Pons (tissue), 1 donor: Measurements from ENCODE around the gene HERPUD1.

Experiments
- DNase-seq: peaks from one replicate; pipeline ENCODE4 v3.0.0-alpha.2; 2016; ENCODE audit warnings: low spot score

HERPUD1 gene

DNA sequence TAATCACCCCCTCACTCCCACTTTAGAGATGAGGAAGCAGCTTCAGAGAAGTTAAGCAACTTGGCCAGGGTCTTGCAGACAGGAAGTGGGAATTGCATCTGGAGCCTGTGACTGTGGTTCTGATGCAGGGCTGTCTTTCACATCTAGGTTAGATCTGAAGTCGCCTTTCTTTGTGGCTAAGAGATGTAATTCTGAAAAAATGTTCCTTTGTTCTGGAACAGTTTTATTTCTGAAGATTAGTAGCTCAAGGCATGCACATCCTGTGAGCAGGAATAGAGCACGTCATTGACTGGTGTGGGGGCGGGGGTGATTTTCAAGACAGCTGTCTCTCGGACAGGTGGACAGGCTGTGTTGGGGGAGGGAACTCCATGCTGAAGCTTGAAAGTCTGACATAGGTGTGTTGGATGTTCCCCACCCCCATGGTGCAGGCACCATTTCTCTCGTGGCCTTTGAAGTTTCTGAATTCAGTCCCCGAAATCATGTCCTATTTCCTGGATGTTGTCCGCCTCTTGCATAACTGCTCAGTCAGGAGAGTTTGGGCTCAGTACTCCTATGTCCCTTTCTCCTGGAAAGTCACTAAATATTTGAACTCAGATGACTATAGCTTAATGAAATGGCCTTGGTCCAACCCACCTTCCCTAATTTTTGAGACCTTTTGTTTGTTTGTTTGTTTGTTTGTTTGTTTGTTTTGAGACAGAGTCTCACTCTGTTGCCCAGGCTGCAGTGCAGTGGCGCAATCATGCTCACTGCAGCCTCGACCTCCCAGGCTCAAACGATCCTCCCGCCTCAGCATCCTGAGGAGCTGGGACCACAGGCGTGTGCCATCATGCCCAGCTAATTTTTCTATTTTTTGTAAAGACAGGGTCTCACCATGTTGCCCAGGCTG, 21.0 kb upstream of the HERPUD1 start:
- peak; percentile 78 for DNase-seq

DNA sequence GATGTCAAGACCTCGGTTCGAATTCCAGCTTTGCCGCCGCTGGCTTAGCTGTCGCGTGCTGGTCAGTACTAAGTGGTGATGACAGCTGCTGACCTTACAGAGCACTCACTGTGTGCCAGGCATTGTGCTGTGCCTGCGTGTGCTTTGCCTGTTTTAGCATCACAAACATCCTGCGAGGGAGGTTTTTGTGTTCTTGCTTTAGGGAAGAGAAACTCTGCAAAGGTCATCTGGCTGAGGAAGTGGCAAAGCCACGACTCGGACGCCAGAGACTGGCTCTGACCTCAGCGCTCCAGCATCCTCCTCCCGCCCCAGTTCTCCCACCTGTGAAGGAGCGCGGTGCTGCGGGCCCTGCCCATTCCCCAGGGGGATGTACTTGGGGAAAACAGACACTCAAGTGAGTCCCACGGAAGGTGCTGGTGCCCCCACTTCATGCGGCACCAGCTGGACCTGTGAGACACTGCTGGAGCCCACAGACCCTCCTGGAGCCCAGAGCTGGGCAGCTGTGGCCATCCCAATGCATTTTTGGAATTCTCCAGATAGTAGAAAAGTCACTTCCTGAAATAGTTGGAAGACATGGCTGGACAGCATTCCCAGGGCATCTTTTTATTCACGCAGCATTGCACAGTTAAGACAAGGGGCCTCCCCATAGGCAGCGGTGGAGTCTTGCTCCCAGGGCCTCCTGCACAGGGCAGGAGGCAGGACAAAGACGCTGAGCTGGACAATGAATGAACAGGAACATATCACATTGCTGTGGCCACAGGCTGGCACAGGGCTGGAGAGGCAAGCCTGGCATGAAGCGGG, 20.0 kb upstream of the HERPUD1 start:
- peak; percentile 79 for DNase-seq

DNA sequence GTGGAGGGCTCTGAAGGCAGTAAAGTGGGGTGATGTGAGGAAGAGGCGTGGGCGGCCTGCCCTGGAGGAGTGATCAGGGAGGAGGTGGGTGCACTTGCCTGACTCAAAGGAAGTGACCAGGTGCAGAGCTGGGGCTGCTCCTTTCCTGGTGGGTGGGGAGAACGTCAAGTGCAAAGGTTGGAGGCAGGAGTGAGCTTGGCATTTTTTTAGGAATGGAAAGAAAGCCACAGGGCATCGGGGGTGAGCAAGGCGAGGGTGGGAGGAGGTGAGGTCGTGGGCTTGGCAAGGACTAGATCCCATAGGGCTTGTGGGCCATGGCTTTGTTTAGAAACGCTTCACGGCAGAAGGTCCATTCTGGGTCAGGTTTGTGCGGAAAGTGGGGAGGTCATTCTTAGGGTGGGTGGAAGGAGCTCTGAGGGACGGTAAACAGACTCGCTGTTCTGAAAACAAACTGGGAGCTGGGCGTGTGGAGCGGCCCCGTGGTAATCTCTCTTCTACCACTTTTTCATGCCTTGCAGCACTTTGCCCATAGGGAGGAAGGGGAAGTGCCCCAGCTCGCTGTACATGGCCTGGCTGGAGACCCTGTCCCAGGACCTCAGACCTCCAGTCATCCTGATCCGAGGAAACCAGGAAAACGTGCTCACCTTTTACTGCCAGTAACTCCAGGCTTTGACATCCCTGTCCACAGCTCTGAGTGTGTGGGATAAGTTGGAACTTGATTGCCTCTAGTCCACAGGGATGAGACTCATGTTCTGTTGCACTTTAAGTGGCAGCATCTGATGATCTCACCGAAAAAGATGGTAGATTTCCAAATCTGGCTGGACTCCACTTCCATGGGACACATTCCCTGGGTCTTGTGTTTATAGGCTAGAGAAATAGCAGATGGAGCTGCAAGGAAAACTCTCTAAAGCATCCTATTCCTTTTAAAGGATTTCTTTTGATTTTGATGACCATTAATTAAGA, 18.9 kb upstream of the HERPUD1 start:
- DNase-seq, result no peak

DNA sequence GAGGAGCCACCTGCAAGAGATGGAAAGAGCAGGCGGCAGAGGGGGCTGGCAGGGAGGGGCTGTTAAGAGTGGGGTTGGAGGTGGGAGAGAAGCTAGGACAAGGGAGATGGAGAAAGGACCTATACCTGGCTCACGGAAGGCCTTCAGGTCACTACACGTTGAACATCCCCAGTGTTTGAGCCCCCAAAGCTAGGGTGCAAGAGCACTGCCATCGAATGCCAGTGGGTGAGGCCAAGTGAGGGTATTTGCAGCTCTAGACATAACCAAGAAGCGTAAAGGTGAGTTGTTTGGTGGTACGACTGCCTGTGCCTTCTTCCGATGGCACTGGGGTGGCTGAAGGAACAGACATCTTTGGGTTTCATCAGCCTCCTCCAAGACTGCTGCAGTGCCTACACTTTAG, 17.0 kb upstream of the HERPUD1 start:
- DNase-seq, result no peak

DNA sequence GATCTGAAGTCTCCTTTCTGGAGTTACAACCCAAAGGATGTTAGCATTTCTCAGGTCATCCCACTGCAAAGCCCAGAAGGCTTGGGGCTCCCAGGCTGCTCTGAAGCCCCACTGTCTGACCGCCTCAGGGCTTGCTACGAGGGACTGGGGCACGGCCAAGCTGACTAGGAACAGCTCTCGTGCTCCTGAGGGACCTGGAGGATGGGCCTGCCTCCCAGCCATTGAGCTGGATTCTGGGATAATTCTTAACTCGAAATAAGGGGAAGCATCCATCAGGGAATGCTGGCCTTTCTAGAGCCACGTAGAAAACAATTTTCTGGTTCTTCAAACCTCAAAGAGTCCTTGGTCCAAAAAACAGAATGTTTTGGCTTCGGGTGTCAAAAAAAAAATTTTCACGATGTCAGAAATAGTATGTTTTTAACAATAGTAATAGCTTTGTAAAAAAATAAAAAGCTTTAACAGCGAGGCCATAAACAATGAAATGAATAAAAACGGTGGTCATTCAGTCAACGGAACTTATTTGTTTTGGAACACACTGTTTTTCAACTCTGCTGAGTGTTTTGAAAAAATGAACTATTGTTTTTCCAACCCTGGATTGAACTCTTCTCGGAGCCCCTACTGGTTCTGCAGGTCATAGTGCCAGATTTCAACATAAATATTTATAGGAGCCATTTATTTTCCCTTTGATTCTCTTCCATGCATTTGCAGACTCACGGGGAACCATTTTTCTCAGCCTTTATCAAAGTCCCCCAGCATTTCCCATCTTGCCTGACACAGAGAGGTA, 16.4 kb upstream of the HERPUD1 start:
- no peak for DNase-seq

DNA sequence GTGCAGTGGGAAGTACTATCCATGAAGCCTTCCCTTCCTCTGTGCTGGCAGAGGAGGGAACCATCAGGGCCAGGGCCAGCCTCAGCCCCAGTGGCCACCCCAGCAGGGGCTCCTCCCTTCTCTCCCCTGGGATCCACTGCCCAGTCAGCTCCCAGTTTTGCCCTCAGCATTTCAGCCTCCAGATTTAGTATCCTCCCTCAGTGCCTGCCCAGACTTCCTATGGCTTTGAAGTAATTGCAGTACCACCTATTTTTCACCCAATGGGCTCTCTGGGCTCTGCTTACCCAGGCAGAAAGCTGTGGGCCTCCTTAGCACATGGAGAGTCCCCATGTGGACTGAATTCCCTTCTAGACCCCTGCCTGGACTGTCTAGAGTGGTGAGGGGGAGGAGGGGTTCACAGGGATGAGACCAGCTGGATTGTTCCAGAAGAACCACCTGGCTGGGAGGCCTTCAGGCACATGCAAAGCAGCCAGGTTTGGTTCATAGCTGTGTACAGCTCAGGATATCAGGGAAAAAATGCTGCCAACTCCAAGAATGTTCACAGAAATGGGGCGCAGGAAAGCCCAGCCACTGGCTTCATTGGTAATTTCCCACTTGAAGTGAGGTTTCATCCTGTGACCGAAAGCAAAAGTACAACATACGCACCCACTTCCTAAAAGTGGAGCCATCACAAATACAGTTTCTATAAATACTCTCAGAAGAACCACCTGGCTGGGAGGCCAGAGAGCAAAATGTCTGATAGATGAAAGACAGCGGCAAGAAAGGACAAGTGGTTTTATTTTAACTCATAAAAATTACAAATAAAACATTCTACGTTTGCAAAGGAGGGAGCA, 15.2 kb upstream of the HERPUD1 start:
- DNase-seq, result peak; percentile 64

DNA sequence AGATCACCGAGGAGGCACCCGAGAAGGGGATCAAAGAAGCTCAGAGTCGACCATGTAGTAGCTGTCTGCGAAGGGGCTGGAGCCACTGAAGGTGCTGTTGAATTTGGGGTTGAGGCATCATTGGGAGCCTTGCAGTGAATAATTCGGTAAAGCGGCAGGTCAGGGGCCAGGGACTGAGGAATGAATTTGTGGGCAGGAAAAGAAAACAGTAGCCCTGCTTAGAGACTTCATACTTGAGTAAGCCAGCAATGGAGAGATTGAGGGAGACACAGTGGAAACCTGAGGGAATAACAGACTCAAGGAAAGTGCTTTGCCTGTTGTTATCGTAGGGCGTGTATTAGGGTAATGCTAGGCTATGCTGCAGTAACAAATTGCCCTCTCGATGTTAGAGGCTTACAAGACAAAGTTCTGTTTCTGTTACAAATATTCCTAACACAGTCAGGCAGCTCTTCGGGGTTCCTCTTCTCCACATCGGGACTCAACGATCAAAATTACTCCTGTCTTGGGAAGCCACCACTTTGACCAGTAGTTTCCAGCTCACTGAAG, 13.4 kb upstream of the HERPUD1 start:
- DNase-seq, result no peak

DNA sequence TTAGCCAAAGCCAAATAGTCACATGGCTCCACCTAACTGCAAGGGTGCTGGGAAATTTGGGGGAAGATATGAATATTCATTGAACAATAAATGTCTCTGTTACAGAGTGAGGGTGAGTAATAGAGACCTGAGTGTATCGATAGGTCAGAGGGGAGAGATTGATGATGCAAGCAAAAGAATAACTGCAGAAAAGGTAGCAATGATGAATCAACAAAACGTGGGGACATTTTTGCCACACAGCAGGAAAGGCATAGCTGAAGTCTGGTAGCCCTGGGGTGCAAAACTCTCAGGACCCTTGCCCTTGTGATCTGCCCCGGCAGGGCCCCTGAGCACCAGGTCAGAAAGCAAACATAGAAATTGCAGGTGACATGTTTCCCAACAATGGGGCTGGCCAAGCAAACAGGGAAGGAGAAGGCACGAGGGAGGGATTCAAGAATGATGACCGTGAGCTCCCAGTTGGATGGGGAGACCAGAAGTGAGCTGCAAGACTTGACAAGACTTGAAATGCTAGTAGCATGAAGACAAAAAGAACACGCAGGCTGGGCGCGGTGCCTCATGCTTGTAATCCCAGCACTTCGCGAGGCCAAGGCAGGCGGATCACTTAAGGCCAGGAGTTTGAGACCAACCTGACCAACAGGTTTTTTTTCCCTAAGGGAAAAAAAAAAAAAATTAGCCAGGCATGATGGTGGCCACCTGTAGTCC, 12.7 kb upstream of the HERPUD1 start:
- no peak for DNase-seq

DNA sequence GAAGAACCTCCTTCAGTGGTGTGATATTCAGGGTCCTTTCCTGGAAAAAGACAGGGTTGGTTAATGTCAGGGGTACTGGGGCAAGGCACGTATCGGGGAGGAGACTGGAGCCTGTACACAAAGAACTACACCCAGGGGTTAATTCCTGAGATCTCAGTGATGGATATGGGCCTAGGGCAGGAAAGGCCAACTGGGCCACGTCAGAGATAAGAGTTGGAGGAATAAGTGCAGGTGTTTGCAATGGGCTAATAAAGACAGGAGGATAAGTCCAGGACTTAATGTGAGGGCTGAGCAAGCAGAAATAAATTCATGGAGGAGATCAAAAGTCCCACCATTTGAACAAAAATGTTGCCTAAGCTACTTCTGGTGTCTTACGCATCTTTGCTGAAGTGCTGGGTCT, 10.4 kb upstream of the HERPUD1 start:
- DNase-seq, result no peak

DNA sequence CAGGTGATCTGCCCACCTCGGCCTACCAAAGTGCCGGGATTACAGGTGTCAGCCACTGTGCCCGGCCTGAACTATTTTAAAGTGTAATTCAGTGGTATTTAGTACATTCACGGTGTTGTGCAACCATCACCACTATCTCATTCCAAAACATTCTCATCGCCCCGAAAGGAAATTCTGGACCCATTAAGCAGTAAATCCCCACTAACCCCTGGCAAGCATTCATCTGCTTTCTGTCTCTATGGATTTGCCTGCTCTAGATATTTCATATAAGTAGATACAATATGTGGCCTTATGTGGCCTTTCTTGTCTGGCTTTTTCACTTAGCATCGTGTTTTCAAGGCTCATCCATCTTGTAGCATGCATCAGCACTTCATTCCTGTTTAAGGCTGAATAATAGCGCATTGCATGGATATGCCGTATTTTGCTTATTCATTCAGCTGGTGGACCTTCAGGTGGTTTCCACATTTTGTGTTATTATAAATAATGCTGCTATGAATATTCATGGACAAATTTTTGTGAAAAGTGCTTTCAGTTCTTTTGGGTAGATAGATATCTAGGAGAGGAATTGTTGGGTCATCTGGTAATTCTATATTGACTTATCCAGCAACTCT, 8.4 kb upstream of the HERPUD1 start:
- DNase-seq, result no peak

DNA sequence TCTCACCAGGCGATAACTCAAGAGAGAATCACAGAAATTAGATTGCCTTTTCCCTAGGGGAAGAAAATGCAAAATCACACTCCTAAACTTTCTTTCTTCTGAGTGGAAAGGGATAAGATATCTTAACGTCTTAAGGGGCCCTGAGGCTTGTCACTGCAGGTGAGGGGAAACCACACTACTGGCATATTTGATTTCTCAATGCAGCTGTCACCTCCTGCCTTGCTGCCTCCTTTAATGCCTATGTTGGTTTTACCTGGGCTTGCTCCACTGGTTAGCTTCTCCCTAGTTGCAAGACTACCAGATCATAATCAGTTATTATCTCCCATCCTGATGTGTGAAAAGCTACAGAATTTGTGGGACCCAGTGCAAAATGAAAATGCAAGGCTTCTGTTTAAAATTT, 4.5 kb upstream of the HERPUD1 start:
- DNase-seq, result no peak

DNA sequence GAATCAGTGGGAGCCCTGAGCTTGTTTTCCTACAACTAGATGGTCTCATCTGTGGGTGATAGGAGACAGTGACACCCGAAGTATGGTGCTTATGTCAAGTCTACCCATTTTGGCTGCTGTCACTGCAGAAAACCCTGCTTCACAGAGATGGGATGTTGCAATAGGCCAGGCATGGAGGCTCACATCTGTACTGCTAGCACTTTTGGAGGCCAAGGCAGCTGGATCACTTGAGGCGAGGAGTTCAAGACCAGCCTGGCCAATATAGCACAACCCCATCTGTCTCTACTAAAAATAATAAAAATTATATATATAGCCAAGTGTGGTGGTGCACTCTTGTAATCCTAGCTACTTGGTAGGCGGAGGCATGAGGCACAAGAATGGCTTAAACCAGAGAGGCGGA, 2.3 kb upstream of the HERPUD1 start:
- DNase-seq, result no peak

DNA sequence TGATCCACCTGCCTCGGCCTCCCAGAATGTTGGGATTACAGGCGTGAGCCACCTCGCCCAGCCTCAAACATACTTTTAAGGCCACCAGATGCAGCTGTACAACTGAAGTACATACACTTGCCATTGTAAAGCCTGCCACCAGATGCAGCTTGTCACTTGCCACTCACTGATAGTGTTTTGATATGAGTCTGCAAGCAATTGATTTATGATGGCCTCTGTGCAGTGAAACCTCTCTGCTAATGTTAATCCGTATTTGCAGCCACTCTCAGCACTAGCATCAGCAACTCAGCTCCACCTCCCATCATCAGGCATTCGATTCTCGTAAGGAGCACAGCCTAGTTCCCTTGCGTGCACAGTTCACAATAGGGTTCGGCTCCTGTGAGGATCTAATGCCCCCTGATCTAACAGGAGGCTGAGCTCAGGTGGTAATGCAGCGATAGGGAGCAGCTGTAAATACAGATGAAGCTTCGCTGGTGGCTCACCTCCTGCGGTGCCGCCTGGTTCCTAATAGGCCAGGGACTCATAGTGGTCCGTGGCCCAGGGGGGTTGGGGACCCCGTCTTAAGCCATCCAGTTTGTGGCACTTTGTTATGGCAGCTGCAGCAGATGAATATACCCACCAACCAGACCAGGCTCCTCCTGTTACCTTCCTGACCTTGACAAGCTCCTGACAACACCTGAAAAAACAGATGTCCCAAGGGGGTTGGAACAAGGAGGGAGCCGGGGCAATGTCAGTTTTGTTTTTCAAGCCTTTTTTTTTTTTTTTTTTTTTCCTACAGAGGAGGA, 1.3 kb upstream of the HERPUD1 start:
- no peak for DNase-seq

DNA sequence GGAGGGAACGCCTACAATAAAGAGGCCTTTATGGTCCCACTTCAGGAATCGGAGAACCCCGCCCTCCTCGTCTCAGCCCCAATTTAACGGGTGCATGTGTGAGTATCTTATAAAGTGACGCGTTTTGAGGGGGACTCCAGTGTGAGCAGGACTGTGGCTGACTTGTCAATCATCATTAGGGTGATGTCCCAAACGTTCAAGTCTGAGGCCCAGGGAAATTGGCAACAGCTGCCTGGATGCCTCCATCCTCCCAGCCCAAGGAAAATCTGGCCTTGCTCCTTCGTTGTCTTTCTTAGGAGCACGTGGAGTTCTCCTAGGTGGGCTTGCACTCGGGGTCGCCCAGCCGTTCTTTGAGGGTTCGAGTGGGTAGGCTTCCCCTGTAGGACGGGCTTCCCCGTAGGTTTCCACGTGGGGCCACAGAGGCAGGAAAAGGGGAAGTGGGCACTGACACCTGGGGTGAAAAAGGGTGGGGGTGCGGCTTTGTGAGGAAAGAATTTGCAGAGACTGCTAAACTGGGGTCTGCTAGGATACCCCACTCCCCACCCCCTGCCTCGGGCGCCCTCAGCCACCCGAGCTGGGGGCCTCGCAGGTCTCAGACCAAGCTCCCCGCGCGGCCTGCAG, 561 bp upstream of the HERPUD1 start:
- DNase-seq, result no peak

DNA sequence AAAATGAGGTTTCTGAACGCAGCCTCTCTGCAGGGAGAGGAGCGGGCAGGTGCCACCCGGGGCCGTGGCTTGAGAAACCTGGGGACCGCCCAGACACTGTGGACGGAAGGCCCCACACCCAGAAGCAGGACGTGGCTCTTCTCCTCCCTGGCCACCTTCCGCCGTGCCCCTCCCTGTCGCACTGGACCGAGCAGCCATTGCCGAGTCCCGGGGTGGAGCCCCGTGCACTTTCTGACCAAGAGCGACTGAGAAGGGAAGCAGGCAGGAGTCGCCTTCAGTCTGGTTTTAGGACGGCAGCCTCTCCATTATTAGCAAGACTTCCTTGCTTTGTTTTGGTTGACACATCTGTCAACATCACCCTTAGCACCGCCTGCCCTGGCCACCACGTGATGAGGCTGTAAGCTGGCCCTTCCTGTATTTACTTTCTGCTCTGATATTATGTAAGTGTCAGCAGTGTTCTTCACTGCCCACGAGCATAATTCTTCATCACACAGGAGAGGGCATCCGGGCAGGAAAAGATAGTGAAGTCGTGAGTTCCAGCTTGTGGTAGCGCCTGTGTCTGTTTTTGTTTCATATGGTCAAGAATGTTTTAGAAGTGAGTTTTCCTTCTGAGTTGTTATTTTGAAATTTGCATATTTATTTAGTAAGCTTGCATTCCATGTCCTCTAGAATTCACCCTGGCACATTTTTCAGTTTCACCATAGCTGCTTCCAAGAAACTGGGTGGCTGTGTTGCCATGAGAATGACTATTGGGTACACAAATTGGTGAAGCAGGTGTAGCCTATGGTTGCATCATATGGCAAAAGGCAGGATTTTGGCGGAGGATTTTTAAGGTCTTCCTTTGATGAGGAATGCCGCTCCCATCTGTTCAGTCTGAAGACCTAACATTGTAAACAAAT, 1.0 kb downstream of the HERPUD1 start:
- DNase-seq, result peak; percentile 94

DNA sequence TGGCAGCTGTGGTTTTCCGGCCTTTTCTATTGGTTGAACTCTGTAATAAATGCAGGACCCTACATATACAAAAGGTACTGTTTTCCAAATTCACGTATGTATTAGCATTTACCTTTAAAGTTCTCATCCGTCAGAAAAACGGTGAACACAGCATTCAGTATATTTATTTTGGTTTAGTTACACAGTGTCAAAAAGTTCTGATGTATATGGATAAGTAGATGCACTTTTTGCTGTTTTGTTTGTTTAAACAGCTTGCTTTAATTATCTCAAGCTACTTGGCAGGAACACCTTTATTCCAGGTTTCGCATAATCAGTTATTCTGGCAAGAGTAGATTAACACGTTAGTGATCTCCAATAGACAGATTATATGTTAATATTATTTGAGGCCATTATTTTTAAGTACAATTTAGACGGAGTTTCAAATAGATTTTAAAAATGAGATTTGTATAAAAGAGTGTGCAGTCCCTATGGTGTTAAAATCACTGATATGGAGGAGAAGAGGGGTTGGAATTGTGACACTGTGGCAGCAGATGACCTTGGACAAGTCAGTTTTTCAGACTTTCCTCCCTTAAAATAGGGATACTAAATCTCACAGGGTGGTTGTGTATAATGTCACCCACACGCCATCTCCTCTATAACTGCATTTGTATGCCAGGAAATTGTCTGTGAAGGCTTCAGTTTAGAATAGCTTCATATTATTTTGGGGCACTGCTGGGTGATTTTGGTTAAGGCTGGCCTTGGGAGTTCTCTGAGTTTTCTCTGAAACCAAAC, 2.1 kb downstream of the HERPUD1 start:
- DNase-seq, result no peak
